H1 (cell line): ENCODE measurements around the gene TMEM51. TPM values are rescaled to one million over a fixed set of nuclear protein-coding genes. Genes with fewer than 3 reads are reported as not detected.

ENCODE experiments used
- CTCF ChIA-PET: fragments of 300-600 bp; sonication (Branson Sonifier 250); formaldehyde crosslinking; loops from one replicate; lab custom pipeline; 2021; ENCODE audit not compliant: partially characterized antibody; lab: Charles Lee
- POLR2A ChIA-PET: fragments of 300-600 bp; sonication (Branson Sonifier 250); formaldehyde crosslinking; loops from one replicate; lab custom pipeline; 2021; ENCODE audit warnings: inconsistent platforms; ENCODE audit not compliant: partially characterized antibody; lab: Charles Lee
- DNase-seq, 2 experiments: peaks; one replicate each; pipeline versions ENCODE4 v3.0.0 to v3.0.0-alpha.2; 2010 to 2022; ENCODE audit warnings: low spot score in 2 of 2, low read depth in 1 of 2, mixed read lengths in 1 of 2
- FAIRE-seq: peaks from 2 replicates; lab custom pipeline; 2011; peaks lifted over from hg19 to GRCh38; lab: Jason Lieb, UNC
- H2AFZ ChIP-seq: 2 replicates; pipeline ENCODE4 v1.8.1; 2012; ENCODE audit warnings: low read length, inconsistent platforms
- H2AK5ac ChIP-seq: 2 replicates; pipeline ENCODE4 v1.6.1; 2013; ENCODE audit warnings: low read depth, low read length
- H2BK120ac ChIP-seq: replicated peaks from 2 replicates; pipeline ENCODE3; 2013; ENCODE audit warnings: low read depth, low read length, inconsistent platforms
- H2BK12ac ChIP-seq: 2 replicates; pipeline ENCODE4 v1.6.1; 2013; ENCODE audit warnings: low read depth, low read length
- H2BK15ac ChIP-seq: 2 replicates; pipeline ENCODE4 v1.6.1; 2013; ENCODE audit warnings: low read length
- H2BK20ac ChIP-seq: 2 replicates; pipeline ENCODE4 v1.6.1; 2013; ENCODE audit warnings: low read length
- H2BK5ac ChIP-seq: 2 replicates; pipeline ENCODE4 v1.6.1; 2013; ENCODE audit warnings: low read depth, low read length
- H3K14ac ChIP-seq: 2 replicates; pipeline ENCODE4 v1.6.1; 2013; ENCODE audit warnings: inconsistent platforms; ENCODE audit not compliant: insufficient read length
- H3K18ac ChIP-seq: 2 replicates; pipeline ENCODE4 v1.6.1; 2013; ENCODE audit warnings: low read length; ENCODE audit errors: extremely low read depth
- H3K23ac ChIP-seq: 2 replicates; pipeline ENCODE4 v1.6.1; 2013; ENCODE audit warnings: inconsistent platforms; ENCODE audit not compliant: insufficient read length
- H3K23me2 ChIP-seq: 2 replicates; pipeline ENCODE4 v1.6.1; 2013; ENCODE audit warnings: low read depth, low read length
- H3K27ac ChIP-seq: 2 replicates; pipeline ENCODE4 v1.6.1; 2011; ENCODE audit warnings: low read depth, low read length, inconsistent platforms
- H3K27me3 ChIP-seq, 4 experiments: replicated peaks in 1 of 4; 1 replicate in 1 of 4; 2 replicates in 3 of 4; pipeline versions ENCODE4 v1.6.1 to v1.8.1; 2011 to 2013; ENCODE audit warnings: low read length in 3 of 4, mild to moderate bottlenecking in 3 of 4, inconsistent platforms in 2 of 4, mixed read lengths in 2 of 4, moderate library complexity in 1 of 4; ENCODE audit not compliant: control insufficient read depth in 3 of 4, insufficient read depth in 3 of 4; ENCODE audit errors: extremely low read depth in 1 of 4
- H3K36me3 ChIP-seq, 4 experiments: 2 replicates each; pipeline versions ENCODE4 v1.6.1 to v1.8.1; 2011 to 2013; ENCODE audit warnings: mild to moderate bottlenecking in 4 of 4, low read length in 3 of 4, moderate library complexity in 2 of 4, control low read depth in 1 of 4, inconsistent platforms in 1 of 4; ENCODE audit not compliant: insufficient read depth in 4 of 4, control insufficient read depth in 2 of 4
- H3K4ac ChIP-seq: replicated peaks from 2 replicates; pipeline ENCODE3; 2013; ENCODE audit warnings: low read length, low read depth, mixed read lengths, inconsistent platforms; ENCODE audit not compliant: insufficient read length
- H3K4me1 ChIP-seq, 4 experiments: replicated peaks in 1 of 4; 1 replicate in 1 of 4; 2 replicates in 3 of 4; pipeline versions ENCODE4 v1.6.1 to v1.8.1; 2011 to 2013; ENCODE audit warnings: low read length in 3 of 4, inconsistent platforms in 2 of 4, mixed read lengths in 1 of 4; ENCODE audit not compliant: insufficient read depth in 4 of 4, control insufficient read depth in 3 of 4
- H3K4me2 ChIP-seq, 2 experiments: 2 replicates each; pipeline versions ENCODE4 v1.6.1 to v1.8.1; 2011 to 2013; ENCODE audit warnings: low read depth in 2 of 2, low read length in 2 of 2, control low read depth in 1 of 2, inconsistent platforms in 1 of 2, mild to moderate bottlenecking in 1 of 2; ENCODE audit not compliant: insufficient read depth in 1 of 2
- H3K4me3 ChIP-seq, 4 experiments: fragments of 200-600, 300-600 bp in 1 of 4; sonication (generic), shearing (Covaris generic), sonication (Bioruptor Twin) in 1 of 4; 2 replicates each; pipeline versions ENCODE4 v1.5.1 to v1.8.1; 2011 to 2016; ENCODE audit warnings: low read length in 4 of 4, low read depth in 3 of 4, control low read depth in 2 of 4, inconsistent platforms in 2 of 4, mild to moderate bottlenecking in 2 of 4, mixed read lengths in 1 of 4, moderate library complexity in 1 of 4; ENCODE audit not compliant: insufficient read depth in 2 of 4; ENCODE audit errors: extremely low read depth in 1 of 4
- H3K56ac ChIP-seq: replicated peaks from 2 replicates; pipeline ENCODE3; 2013; ENCODE audit warnings: low read depth, mild to moderate bottlenecking, mixed read lengths, low read length, inconsistent platforms; ENCODE audit not compliant: insufficient read length
- H3K79me1 ChIP-seq: 2 replicates; pipeline ENCODE4 v1.6.1; 2013; ENCODE audit warnings: low read depth, low read length, control low read depth
- H3K79me2 ChIP-seq, 2 experiments: 2 replicates each; pipeline versions ENCODE4 v1.6.1 to v1.8.1; 2012 to 2013; ENCODE audit warnings: low read length in 2 of 2, mild to moderate bottlenecking in 2 of 2, inconsistent platforms in 1 of 2; ENCODE audit not compliant: insufficient read depth in 2 of 2, control insufficient read depth in 1 of 2
- H3K9ac ChIP-seq, 4 experiments: replicated peaks in 1 of 4; 1 replicate in 1 of 4; 2 replicates in 3 of 4; pipeline versions ENCODE4 v1.6.1 to v1.8.1; 2011 to 2013; ENCODE audit warnings: low read depth in 3 of 4, low read length in 3 of 4, control low read depth in 2 of 4, mild to moderate bottlenecking in 2 of 4, moderate library complexity in 2 of 4, inconsistent platforms in 1 of 4; ENCODE audit errors: extremely low read depth in 1 of 4
- H3K9me3 ChIP-seq, 2 experiments: 2 replicates each; pipeline versions ENCODE4 v1.6.1 to v1.8.1; 2012 to 2013; ENCODE audit warnings: mild to moderate bottlenecking in 2 of 2, moderate library complexity in 2 of 2, control low read depth in 1 of 2, inconsistent platforms in 1 of 2, low read depth in 1 of 2, low read length in 1 of 2, mixed read lengths in 1 of 2; ENCODE audit not compliant: insufficient read depth in 2 of 2
- H4K20me1 ChIP-seq, 2 experiments: replicated peaks in 1 of 2; 2 replicates each; pipeline versions ENCODE3 to v1.8.1; 2011 to 2013; ENCODE audit warnings: inconsistent platforms in 2 of 2, low read length in 2 of 2, mild to moderate bottlenecking in 1 of 2; ENCODE audit not compliant: insufficient read depth in 2 of 2, control insufficient read depth in 1 of 2
- H4K5ac ChIP-seq: 2 replicates; pipeline ENCODE4 v1.6.1; 2013; ENCODE audit warnings: low read length, low read depth, mixed read lengths, inconsistent platforms; ENCODE audit not compliant: insufficient read length
- H4K8ac ChIP-seq: 2 replicates; pipeline ENCODE4 v1.8.0; 2013; ENCODE audit warnings: mild to moderate bottlenecking, moderate library complexity, low read length, inconsistent platforms; ENCODE audit not compliant: insufficient read depth; ENCODE audit errors: extremely low read depth
- H4K91ac ChIP-seq: replicated peaks from 2 replicates; pipeline ENCODE3; 2013; ENCODE audit warnings: low read length, mixed read lengths, inconsistent platforms; ENCODE audit not compliant: insufficient read length
- HDAC6 ChIP-seq: IDR thresholded peaks from one replicate; pipeline ENCODE4 v1.7.1; 2012; ENCODE audit warnings: low read depth, mild to moderate bottlenecking, inconsistent platforms, low read length, moderate library complexity
- JUND ChIP-seq: IDR thresholded peaks from 2 replicates; pipeline ENCODE4 v1.6.1; 2011; ENCODE audit warnings: mild to moderate bottlenecking, improper control_type of control experiment, low read length
- POU5F1 ChIP-seq: IDR thresholded peaks from 2 replicates; pipeline ENCODE4 v1.6.1; 2011; ENCODE audit warnings: low read depth, mild to moderate bottlenecking, low read length, moderate library complexity
- SIRT6 ChIP-seq: IDR thresholded peaks from one replicate; pipeline ENCODE4 v1.7.1; 2012; ENCODE audit warnings: low read length, inconsistent platforms
- SP2 ChIP-seq: IDR thresholded peaks from 2 replicates; pipeline ENCODE4 v1.6.1; 2012; ENCODE audit warnings: mild to moderate bottlenecking, low read length, inconsistent platforms
- TBP ChIP-seq: IDR thresholded peaks from 2 replicates; pipeline ENCODE4 v1.6.1; 2011; ENCODE audit warnings: low read depth, low read length, improper control_type of control experiment
- TCF12 ChIP-seq: IDR thresholded peaks from 2 replicates; pipeline ENCODE4 v1.6.1; 2011; ENCODE audit warnings: low read depth, mild to moderate bottlenecking, low read length
- WGBS, 2 experiments: shearing (Covaris generic) in 1 of 2; methylation state at CpG; one replicate each; pipeline versions ENCODE4 v1.1.6 to v1.1.7; 2013 to 2015; ENCODE audit warnings: low lambda C conversion rate in 2 of 2, mixed read lengths in 2 of 2, inconsistent platforms in 1 of 2, low coverage in 1 of 2, missing lambda C conversion rate in 1 of 2; ENCODE audit not compliant: insufficient replicate concordance in 2 of 2, insufficient coverage in 1 of 2, insufficient read length in 1 of 2; ENCODE audit errors: extremely low coverage in 1 of 2, missing lambda C conversion rate in 1 of 2; 5-methylcytosine and 5-hydroxymethylcytosine counted together
- polyA plus RNA-seq, 7 experiments: library from polyadenylated mRNA; depleted of rRNA in 3 of 7; stranded (reverse) in 5 of 7; unstranded in 2 of 7; fragments of >200 nt in 5 of 7; fragments of 200-250 nt in 2 of 7; gene quantifications; 1 replicate in 5 of 7; 2 replicates in 1 of 7; 4 replicates in 1 of 7; pipeline versions ENCODE4 v1.2.1 to v1.2.3, GENCODE V29; 2011 to 2013; ENCODE audit warnings: missing spikeins in 2 of 7, mixed read lengths in 2 of 7
- total RNA-seq: library from RNA; stranded (reverse); fragmentation: NEBNext Ultra II Directional; extraction: Animal tissue kit (Norgen Biotek cat#: 25700); gene quantifications from 2 replicates; pipeline ENCODE4 v1.2.1, GENCODE V29; 2021

Gene TMEM51
- total and polyA plus RNA-seq, 2 of the 8 experiments (the other 6 are each of a cell fraction or from before 2014, with no cell fraction given), result 9.9 to 10.7 TPM

DNA sequence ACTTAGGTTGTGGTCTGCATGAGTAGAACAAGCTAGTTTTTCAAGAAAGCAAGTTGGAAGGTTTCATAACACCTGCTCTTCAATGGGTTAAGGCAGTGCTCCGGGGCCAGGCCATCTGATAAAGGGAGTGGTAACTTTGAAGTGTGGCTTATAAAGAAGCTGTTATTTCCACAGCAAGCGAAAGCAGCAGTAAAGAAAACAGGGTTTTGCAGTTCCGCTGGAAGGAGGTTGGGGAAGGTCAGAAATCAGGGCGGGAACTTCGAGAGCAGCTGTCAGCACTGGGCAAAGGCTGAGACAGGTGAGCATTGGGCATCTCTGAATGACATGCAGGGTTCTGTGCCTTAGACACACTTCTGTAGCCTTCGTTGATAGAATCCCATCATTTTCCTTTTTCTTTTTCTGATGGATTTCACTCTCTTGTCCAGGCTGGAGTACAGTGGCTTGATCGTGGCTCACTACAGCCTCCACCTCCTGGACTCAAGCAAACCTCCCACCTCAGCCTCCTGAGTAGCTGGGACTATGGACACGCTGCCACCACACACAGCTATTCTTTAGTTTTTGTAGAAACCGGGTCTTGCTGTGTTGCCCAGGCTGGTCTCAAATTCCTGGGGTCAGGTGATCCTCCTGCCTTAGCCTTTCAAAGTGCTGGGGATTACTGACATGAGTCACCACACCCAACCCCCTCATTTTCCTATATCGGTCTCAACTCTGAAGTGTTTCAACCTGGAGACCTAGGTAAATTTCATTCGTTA is 20.5 kb downstream of the TMEM51 start:
- no peak overlapping the region for H4K5ac ChIP-seq
- no peak overlapping the region for H2AFZ ChIP-seq
- H3K36me3 ChIP-seq, result no peaks in the 10 kb centered on the region
- ChIA-PET POLR2A (no interaction called here), CTCF (interaction anchor here (1.0 kb wide), 1 partner anchor 74 kb away, joined by 3 read pairs; no protein-coding TSS in a partner anchor)
- H2BK5ac ChIP-seq, result no peak overlapping the region
- H3K9ac ChIP-seq, result no peak overlapping the region
- no peak overlapping the region for H3K14ac ChIP-seq
- H3K4me1 ChIP-seq, result peaks cover 6 to 7% (median 7%) of the 10 kb centered on the region in 4 experiments
- H3K4me2 ChIP-seq, result no peak overlapping the region
- H4K91ac ChIP-seq, result no peak overlapping the region
- no peak overlapping the region for H2BK12ac ChIP-seq
- H3K18ac ChIP-seq, result no peak overlapping the region
- no peak overlapping the region for H3K23ac ChIP-seq
- H3K4ac ChIP-seq, result no peak overlapping the region
- H3K56ac ChIP-seq, result no peak overlapping the region
- WGBS, 2 experiments, result 90% methylated on average over 11 of the region's 11 CpGs; no CpG with 5 or more reads in 1 of the 2 experiments
- H2AK5ac ChIP-seq, result no peak overlapping the region
- H3K27me3 ChIP-seq, result no peaks in the 10 kb centered on the region
- no peaks in the 10 kb centered on the region for H3K79me2 ChIP-seq
- no peak for FAIRE-seq
- no peak overlapping the region for H4K8ac ChIP-seq
- no peaks in the 10 kb centered on the region for H4K20me1 ChIP-seq
- no peak overlapping the region for H2BK15ac ChIP-seq
- H3K27ac ChIP-seq, result no peak overlapping the region
- H2BK120ac ChIP-seq, result no peak overlapping the region
- DNase-seq, result no peak
- no peak overlapping the region for H3K4me3 ChIP-seq
- H2BK20ac ChIP-seq, result no peak overlapping the region
- no peaks in the 10 kb centered on the region for H3K9me3 ChIP-seq
- no peaks in the 10 kb centered on the region; the same call in 1 of the 2 replicates for H3K79me1 ChIP-seq
- no peaks in the 10 kb centered on the region for H3K23me2 ChIP-seq
- TF ChIP-seq POU5F1 (no peak), TBP (no peak), SP2 (no peak), JUND (no peak), TCF12 (no peak), HDAC6 (no peak), SIRT6 (no peak)
